Rectal smooth muscle tissue (tissue), 1 donor: Measurements from ENCODE around the gene HPX.
A peak's percentile ranks its signal among the peaks of the same experiment; 100 is the strongest.

Source experiments
- H3K27ac ChIP-seq: one replicate; pipeline ENCODE4 v1.7.0; 2013; ENCODE audit warnings: low read depth, low read length, inconsistent platforms
- H3K27me3 ChIP-seq: one replicate; pipeline ENCODE4 v1.7.0; 2013; ENCODE audit warnings: low read length; ENCODE audit not compliant: control insufficient read depth, insufficient read depth
- H3K36me3 ChIP-seq: one replicate; pipeline ENCODE4 v1.7.0; 2013; ENCODE audit warnings: low read length; ENCODE audit not compliant: control insufficient read depth, insufficient read depth
- H3K4me1 ChIP-seq: one replicate; pipeline ENCODE4 v1.7.0; 2013; ENCODE audit warnings: low read length; ENCODE audit not compliant: control insufficient read depth, insufficient read depth
- H3K4me3 ChIP-seq: one replicate; pipeline ENCODE4 v1.7.0; 2013; ENCODE audit warnings: low read length
- H3K9ac ChIP-seq: one replicate; pipeline ENCODE4 v1.7.0; 2013; ENCODE audit warnings: low read length

Gene HPX

DNA sequence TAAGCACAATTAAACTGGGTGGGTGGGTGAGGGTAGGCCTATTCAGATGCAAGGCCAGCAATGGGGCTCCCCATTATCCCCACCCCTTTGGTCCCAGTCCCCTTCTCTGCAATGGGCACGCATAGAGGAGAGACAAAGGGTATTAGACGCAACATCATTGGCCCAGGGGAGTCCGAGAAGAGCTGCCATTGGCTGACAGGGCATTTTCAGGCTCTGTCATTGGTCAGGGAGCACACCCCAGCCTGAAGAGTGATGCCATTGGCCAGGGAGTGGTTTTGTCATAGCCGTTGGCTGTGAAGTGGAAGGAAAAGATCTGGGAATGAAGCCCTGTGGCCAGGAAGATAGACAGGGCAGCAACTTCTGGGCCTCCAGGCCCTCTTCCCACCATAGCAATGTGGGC, 35.8 kb upstream of the HPX start:
- H3K27me3 ChIP-seq, result no peaks in the 10 kb centered on the region
- peaks cover 21% of the 10 kb centered on the region for H3K4me1 ChIP-seq
- H3K9ac ChIP-seq, result no peak overlapping the region
- peaks cover 18% of the 10 kb centered on the region for H3K36me3 ChIP-seq
- H3K4me3 ChIP-seq, result no peak overlapping the region
- no peak overlapping the region for H3K27ac ChIP-seq

DNA sequence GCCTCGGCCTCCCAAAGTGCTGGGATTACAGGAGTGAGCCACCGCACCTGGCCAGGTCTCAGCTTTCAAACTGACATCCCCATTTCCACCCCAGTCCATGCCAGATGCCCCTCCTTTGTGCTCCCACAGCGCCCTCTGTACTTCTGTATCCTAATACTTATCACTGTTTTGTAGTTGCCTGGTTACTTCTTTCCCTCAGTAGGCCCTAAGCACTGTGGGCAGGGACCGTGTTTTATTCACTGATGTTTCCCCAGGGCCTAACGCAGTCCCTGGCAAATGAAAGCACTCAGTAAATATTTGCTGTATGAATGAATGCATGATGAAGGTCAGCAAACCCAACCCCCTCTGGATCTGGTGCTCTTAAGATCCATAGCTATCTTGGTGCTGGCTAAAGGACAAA, 35.1 kb upstream of the HPX start:
- H3K27ac ChIP-seq, result no peak overlapping the region
- peaks cover 21% of the 10 kb centered on the region for H3K4me1 ChIP-seq
- no peaks in the 10 kb centered on the region for H3K27me3 ChIP-seq
- H3K36me3 ChIP-seq, result peaks cover 18% of the 10 kb centered on the region
- no peak overlapping the region for H3K4me3 ChIP-seq
- H3K9ac ChIP-seq, result no peak overlapping the region

DNA sequence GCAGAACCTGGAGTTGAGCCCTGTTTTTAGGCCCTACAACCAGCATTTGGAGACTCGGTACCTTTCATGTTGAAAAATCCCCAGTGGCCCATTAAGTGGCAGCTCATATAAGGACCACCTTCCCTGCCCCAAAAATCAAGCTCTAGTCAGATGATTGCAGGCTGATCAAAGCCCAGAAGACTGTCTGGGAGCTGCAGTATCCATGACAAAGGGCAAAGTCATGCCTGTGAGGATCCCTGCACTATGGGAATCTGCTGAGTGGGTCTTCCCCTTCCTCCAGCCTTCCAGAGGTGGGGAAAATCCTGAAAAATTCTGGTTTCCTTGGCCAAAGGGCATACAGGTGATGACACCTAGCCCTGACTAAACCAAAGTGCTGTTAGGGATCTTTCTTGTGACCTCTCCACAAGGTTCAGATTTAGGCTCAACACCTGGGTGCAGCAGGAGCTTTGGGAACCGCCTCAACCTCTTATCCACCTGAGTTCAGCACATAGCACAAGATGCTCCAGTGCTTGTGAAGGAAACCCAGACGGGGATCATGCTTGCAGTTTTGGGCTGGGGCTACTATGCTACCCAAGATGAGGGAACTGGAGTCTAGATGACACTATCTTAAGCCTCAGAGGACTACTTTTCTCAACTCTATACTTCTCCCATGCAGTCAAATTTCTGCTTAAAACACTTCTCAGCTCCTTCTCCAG, 34.2 kb upstream of the HPX start:
- peak overlapping the region; percentile 87 for H3K27ac ChIP-seq

DNA sequence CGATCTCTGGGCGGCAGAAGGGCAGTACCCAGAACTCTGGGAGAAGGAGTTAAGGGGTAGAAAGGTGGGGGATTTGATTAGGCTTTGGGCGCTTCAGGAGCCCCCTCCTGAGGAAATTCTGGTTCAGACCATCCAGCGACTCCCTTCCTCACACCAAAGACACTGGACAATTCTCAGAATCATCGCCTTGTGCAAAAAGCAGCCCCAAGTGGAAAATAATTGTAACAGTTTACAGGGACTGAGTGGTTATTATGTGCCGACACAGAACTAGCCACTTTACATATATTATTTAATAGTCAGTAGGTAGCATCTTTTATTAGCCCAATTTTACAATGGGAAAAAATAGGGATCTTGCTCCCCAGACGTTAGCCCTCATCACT, 33.6 kb upstream of the HPX start:
- Histone ChIP-seq H3K4me1 (peaks cover 14% of the 10 kb centered on the region), H3K36me3 (peaks cover 18% of the 10 kb centered on the region), H3K9ac (peak overlapping the region; percentile 80), H3K4me3 (peak overlapping the region; percentile 74), H3K27ac (peak overlapping the region; percentile 87), H3K27me3 (no peaks in the 10 kb centered on the region)

More for the DNA sequence above, 34.2 kb upstream of the HPX start:
- Histone ChIP-seq H3K36me3 (peaks cover 18% of the 10 kb centered on the region), H3K9ac (peak overlapping the region; percentile 80), H3K4me1 (peaks cover 13% of the 10 kb centered on the region), H3K27me3 (no peaks in the 10 kb centered on the region), H3K4me3 (no peak overlapping the region)

DNA sequence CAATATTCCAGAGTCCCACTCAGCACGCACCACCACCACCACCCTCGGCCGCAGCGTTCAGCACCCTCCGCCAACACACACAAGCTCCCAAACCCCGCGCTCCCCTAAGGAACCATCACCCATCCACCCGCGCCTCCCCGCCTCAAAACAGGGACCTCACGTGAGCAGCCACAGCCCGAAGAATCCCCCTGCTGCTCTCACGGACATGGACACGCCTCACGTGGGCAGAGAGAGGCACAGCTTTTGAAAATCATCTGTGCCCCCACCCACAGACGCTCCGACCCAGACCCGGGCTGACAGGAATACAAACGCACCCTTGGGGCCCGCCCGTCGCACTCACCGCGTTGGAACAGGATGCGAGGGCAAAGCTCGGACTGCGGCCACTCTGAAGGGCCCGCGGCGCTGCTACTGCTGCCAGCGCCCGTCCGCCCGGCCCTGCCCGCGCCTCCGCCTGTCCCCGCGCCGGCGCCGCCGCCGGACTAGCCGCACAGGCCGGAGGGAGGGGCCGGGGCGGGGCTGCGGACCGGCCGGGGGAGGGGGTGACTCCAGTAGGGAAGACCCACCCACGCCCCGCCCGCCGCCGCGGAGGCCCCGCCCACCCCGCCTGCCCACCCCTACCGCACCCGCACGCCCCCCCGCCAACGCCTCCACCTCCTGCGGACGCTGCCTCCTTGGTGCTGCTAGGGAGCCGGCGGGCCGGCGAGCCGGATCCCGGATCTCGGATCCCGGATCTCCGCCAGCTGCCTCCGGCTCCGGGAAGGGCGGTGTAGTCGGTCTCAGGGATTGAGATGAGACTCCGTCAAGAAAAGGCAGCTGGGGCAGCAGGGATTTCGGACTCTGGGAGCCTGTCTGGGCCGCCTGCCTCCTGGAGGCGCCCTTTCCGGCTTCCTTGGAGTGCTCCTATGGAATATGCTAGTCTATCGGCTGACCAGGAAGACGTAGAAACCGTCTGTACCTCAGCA, 32.9 kb upstream of the HPX start, which contains the start of gene TRIM3:
Gene TRIM3 (minus strand): TSS at position 491 of the 962 bp plus-strand sequence. CDS start 8,246 bp downstream, outside the sequence.
- Histone ChIP-seq H3K9ac (peak within 1 kb of the TSS; percentile 96), H3K4me1 (peaks cover 16% of the 10 kb centered on the region), H3K27me3 (no peaks in the 10 kb centered on the region), H3K4me3 (peak within 1 kb of the TSS; percentile 98), H3K27ac (peak within 1 kb of the TSS; percentile 87), H3K36me3 (peaks cover 18% of the 10 kb centered on the region)

DNA sequence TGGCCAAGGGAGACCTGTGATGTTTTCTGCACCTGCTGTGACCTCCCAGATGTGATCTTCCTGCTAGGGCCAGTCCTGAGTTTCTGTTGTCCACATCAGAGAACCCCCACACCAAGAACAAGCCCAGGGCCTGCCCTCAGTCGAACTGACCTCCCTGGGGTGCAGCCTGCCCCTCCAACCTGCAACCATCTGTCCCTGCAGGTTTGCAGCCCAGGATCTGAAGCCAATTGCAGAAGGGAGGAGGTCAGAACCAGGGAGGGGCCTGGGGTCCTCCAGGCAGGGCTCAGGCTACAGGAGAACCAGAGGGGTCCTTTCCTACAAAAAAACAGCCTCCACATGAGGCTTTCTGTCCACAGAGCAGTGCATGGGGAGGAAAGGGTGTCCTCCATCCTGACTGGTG, 32.1 kb upstream of the HPX start:
- Histone ChIP-seq H3K36me3 (peaks cover 11% of the 10 kb centered on the region), H3K4me3 (peak overlapping the region; percentile 98), H3K27me3 (no peaks in the 10 kb centered on the region), H3K9ac (no peak overlapping the region), H3K4me1 (peaks cover 16% of the 10 kb centered on the region), H3K27ac (no peak overlapping the region)

DNA sequence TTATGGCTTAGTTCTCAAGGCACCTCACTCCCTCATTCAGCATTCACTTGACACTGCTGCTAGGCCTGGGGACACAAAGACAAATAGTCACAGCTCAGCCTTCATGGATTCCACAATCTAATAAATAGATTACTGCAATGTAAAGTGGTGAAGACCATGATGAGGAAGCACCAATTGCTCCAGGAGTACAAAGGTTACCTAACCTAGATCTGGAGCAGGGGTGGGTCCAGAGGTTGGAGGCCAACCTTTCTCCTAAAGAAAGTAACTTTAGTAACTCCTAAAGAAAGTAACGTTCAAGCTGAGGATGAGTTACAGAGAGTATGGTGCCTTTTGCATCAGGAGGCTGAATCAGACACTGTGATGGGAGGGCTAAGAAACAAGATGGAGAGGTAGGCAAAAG, 28.8 kb upstream of the HPX start:
- peaks cover 14% of the 10 kb centered on the region for H3K4me1 ChIP-seq
- H3K9ac ChIP-seq, result no peak overlapping the region
- H3K4me3 ChIP-seq, result peak overlapping the region; percentile 23
- H3K36me3 ChIP-seq, result peaks cover 5% of the 10 kb centered on the region
- no peaks in the 10 kb centered on the region for H3K27me3 ChIP-seq
- H3K27ac ChIP-seq, result peak overlapping the region; percentile 45

DNA sequence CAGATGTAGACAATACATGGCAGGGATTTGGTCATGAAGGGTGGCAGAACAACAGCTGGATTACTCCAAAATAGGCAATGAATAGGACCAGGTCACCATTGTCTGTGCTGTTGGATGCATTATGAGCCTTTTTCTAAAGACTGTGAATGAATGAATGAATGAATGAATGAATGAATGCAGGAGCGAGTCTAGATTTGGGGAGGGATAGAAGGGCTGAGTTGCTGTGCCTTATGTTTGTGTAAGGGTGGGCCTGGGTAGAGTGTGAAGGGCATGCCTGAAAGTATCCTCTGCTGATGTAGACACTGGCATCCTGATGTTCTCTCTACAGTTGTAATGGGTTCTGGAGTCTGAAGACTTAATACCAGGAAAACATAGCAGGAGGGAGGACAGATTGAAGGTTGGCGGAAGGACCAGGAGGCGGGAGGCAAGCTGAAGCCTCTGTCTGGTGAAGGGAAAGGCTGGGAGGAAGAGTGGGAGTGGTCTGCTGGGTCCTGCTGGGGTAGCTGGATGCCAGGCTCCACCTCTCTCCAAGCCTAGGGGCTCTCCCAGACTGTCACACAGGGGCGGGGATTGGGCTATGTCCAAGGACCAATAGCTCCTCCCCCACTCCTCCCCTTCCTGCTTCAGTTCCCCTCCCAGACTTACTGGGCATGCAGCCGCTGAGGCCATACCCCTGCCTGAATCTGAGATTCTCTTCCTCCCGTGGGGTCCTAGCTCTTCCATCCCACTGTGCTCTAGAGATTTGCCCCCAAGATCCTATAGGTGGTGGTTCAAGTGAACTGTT, 28.1 kb upstream of the HPX start:
- H3K4me3 ChIP-seq, result peak overlapping the region; percentile 23
- peaks cover 9% of the 10 kb centered on the region for H3K4me1 ChIP-seq
- H3K27me3 ChIP-seq, result no peaks in the 10 kb centered on the region
- no peak overlapping the region for H3K9ac ChIP-seq
- peak overlapping the region; percentile 45 for H3K27ac ChIP-seq
- H3K36me3 ChIP-seq, result peaks cover 5% of the 10 kb centered on the region

DNA sequence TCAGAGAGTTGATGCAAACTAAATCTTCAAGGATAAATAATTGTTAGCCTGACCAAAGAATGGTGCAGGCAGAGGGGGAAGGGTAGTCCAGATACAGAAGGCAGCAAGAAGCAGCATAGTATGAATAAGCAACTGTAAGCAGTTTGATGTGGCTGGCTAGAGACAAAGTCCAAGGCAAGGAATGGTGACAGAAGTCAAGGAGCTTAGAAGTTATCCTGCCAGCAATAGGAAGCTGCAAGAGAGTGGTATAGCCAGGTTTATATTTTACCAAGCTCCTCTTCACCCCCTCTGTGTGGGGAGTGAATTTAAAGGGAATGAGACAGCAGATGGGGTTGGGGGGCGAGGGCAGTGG, 18.3 kb upstream of the HPX start:
- no peak overlapping the region for H3K9ac ChIP-seq
- no peak overlapping the region for H3K4me3 ChIP-seq
- H3K27me3 ChIP-seq, result no peaks in the 10 kb centered on the region
- H3K36me3 ChIP-seq, result peaks cover 41% of the 10 kb centered on the region
- H3K4me1 ChIP-seq, result no peaks in the 10 kb centered on the region
- H3K27ac ChIP-seq, result no peak overlapping the region

DNA sequence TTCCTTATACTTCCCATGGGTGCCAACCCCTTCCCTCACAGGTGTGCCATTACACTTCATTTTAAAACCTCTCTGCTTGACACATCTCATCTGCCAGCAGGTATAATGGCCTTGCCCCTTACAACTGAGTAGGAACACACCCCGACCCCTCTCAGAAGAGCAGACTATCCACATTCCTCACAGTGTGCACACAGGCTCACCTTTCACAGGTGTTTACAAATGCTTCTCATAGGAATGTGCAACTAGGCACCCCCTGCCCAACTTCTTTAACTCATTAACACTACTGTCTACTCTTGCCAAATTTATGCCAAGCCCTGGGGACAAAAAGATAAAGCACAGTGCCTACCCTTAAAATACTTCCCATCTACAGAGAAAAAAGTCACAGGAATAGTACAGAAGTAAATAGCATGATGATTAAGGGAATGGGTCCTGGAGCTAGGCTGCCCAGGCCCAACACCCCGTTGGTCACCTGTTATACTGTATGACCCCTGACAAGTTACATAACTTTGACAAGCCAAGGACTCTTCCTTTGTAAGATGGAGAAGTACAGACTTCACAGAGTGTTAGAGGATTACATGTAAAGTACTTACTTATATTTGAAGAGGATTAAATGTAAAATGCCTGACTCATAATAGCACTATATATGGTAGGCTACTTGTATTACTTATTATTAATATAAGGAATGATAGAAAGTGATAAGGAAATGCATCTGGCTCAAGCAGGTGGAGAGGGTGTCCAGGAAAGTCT, 17.7 kb upstream of the HPX start:
- H3K36me3 ChIP-seq, result peaks cover 41% of the 10 kb centered on the region
- H3K27me3 ChIP-seq, result no peaks in the 10 kb centered on the region
- H3K4me3 ChIP-seq, result no peak overlapping the region
- H3K27ac ChIP-seq, result no peak overlapping the region
- no peak overlapping the region for H3K9ac ChIP-seq
- H3K4me1 ChIP-seq, result no peaks in the 10 kb centered on the region

DNA sequence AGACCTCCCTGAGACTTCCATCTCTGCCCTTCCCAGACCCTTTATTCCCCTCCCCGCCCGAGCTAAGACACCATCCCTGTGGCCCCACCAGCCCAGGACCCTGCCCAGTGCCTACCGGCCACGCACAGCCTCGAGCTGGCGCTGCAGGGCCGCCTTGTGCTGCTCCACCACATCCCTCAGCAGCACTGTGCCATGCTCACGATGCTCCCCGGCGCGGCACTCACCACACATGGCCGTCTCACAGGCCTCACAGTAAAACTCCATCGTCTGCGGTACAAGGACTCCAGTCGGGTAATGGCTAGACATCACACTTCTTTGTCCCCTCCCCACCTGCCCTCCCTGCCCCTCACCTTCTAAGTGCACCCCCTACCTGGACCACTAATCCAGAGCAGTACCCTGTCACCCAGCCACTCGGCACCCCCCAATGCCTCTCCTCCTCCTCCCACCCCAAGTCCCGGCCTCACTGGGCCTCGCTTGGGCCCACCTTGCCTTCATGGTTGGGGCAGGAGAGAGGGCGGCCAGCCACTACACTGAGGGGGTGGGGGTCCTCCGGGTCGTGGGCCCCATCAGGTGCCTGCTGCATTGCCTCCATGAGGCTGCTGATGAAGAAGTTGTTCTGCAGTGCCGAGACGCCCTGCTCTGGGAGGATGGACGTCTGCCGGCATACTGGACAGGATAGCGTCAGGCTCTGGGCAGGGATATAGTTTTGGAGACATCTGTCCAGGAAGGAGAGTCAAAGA, 17.0 kb upstream of the HPX start:
- Histone ChIP-seq H3K27ac (no peak overlapping the region), H3K9ac (no peak overlapping the region), H3K27me3 (no peaks in the 10 kb centered on the region), H3K4me1 (no peaks in the 10 kb centered on the region), H3K4me3 (no peak overlapping the region), H3K36me3 (peaks cover 40% of the 10 kb centered on the region)
